Progenitor cell of endocrine pancreas (in vitro differentiated cells): ENCODE data around the gene ABLIM2. TPM values are rescaled to one million over a fixed set of nuclear protein-coding genes. Genes with fewer than 3 reads are reported as not detected.

ENCODE experiments used
- DNase-seq: peaks from one replicate; pipeline ENCODE4 v3.0.0; 2021; ENCODE audit warnings: low spot score; ENCODE audit not compliant: unreplicated experiment
- H3K27ac Mint-ChIP-seq: 2 replicates; pipeline ENCODE4 v1.8.0; 2021; ENCODE audit warnings: mild to moderate bottlenecking, moderate library complexity, mixed read lengths
- H3K27me3 Mint-ChIP-seq: 2 replicates; pipeline ENCODE4 v1.8.0; 2021; ENCODE audit warnings: mixed read lengths
- H3K36me3 Mint-ChIP-seq: 2 replicates; pipeline ENCODE4 v1.8.0; 2022; ENCODE audit warnings: mixed read lengths; ENCODE audit not compliant: insufficient read depth
- H3K4me1 Mint-ChIP-seq: 2 replicates; pipeline ENCODE4 v1.8.0; 2021; ENCODE audit warnings: low read depth, mixed read lengths
- H3K4me3 Mint-ChIP-seq: 2 replicates; pipeline ENCODE4 v1.8.0; 2021; ENCODE audit warnings: low read depth, mild to moderate bottlenecking, moderate library complexity, mixed read lengths
- H3K9me3 Mint-ChIP-seq: 2 replicates; pipeline ENCODE4 v1.8.0; 2021; ENCODE audit warnings: low read depth, mixed read lengths
- CTCF ChIP-seq: fragments of 200-600 bp; sonication (generic); IDR thresholded peaks from one replicate; pipeline ENCODE4 v1.5.0; 2021; ENCODE audit warnings: antibody characterized with exemption, mild to moderate bottlenecking; ENCODE audit not compliant: unreplicated experiment
- total RNA-seq: library from RNA; stranded (reverse); gene quantifications from 2 replicates; pipeline ENCODE4 v1.2.1, GENCODE V29; 2021

The ABLIM2 gene
- total RNA-seq, 1 donor from 2014 or later = 5.7 TPM

- Mint-ChIP-seq H3K27me3 (no peaks in the 10 kb centered on the region), H3K9me3 (peaks cover 7% of the 10 kb centered on the region), H3K4me1 (peaks cover 18% of the 10 kb centered on the region), H3K4me3 (no peak overlapping the region), H3K27ac (peak overlapping the region; percentile 69), H3K36me3 (peaks cover 14% of the 10 kb centered on the region)
- DNase-seq = no peak
- peak; percentile 10 for TF ChIP-seq CTCF
Measured at GRCh38 chr4:7929118-7929951, 229.3 kb downstream of the ABLIM2 start.

GRCh38 chr4:7928711-7929110 is 229.9 kb downstream of the ABLIM2 start:
- Mint-ChIP-seq H3K4me3 (no peak overlapping the region), H3K9me3 (peaks cover 7% of the 10 kb centered on the region), H3K27me3 (no peaks in the 10 kb centered on the region), H3K4me1 (peaks cover 16% of the 10 kb centered on the region), H3K36me3 (peaks cover 14% of the 10 kb centered on the region), H3K27ac (no peak overlapping the region)
- DNase-seq = no peak
- no peak for TF ChIP-seq CTCF

GRCh38 chr4:7926822-7927221 is 231.8 kb downstream of the ABLIM2 start:
- Mint-ChIP-seq H3K27ac (no peak overlapping the region), H3K27me3 (no peaks in the 10 kb centered on the region), H3K4me1 (peaks cover 16% of the 10 kb centered on the region), H3K9me3 (peaks cover 7% of the 10 kb centered on the region), H3K4me3 (no peak overlapping the region), H3K36me3 (peaks cover 14% of the 10 kb centered on the region)
- TF ChIP-seq CTCF = no peak
- DNase-seq = no peak

GRCh38 chr4:7924570-7924969 is 234.0 kb downstream of the ABLIM2 start:
- TF ChIP-seq CTCF = no peak
- peaks cover 8% of the 10 kb centered on the region for H3K4me1 Mint-ChIP-seq
- no peak overlapping the region for H3K4me3 Mint-ChIP-seq
- peaks cover 7% of the 10 kb centered on the region for H3K9me3 Mint-ChIP-seq
- DNase-seq = no peak
- no peak overlapping the region for H3K27ac Mint-ChIP-seq
- H3K36me3 Mint-ChIP-seq = peaks cover 14% of the 10 kb centered on the region
- no peaks in the 10 kb centered on the region for H3K27me3 Mint-ChIP-seq

GRCh38 chr4:7924163-7924562 is 234.4 kb downstream of the ABLIM2 start:
- peaks cover 7% of the 10 kb centered on the region for H3K9me3 Mint-ChIP-seq
- peaks cover 12% of the 10 kb centered on the region for H3K36me3 Mint-ChIP-seq
- H3K4me3 Mint-ChIP-seq = no peak overlapping the region
- H3K27ac Mint-ChIP-seq = peak overlapping the region; percentile 22
- no peaks in the 10 kb centered on the region for H3K27me3 Mint-ChIP-seq
- TF ChIP-seq CTCF = no peak
- DNase-seq = no peak
- peaks cover 4% of the 10 kb centered on the region for H3K4me1 Mint-ChIP-seq
